Esophagus muscularis mucosa (tissue), 4 donors: Measurements from ENCODE around the gene APOBEC3C. TPM values are rescaled to one million over a fixed set of nuclear protein-coding genes. Genes with fewer than 3 reads are reported as not detected.
"Not testable (repeated sequence)": the region's sequence is repeated elsewhere in the genome, so short reads cannot be mapped to it uniquely, and the experiment has no call there.

Experiments used
- DNase-seq: peaks from one replicate; pipeline ENCODE4 v3.0.0-alpha.2; 2017; ENCODE audit errors: extremely low spot score
- H3K27ac ChIP-seq, 4 donors: fragments of 200-600 bp; sonication (generic); replicated peaks in 1 of 4; 1 replicate in 3 of 4; 2 replicates in 1 of 4; pipeline ENCODE4 v1.5.1; 2016 to 2019; ENCODE audit warnings: mild to moderate bottlenecking in 1 of 4
- H3K27me3 ChIP-seq, 4 donors: fragments of 200-600 bp; sonication (generic); one replicate each; pipeline versions ENCODE4 v1.5.1 to v1.6.0; 2016 to 2019
- H3K36me3 ChIP-seq, 4 donors: fragments of 200-600 bp; sonication (generic); one replicate each; pipeline ENCODE4 v1.5.1; 2016 to 2019
- H3K4me1 ChIP-seq, 4 donors: fragments of 200-600 bp; sonication (generic); one replicate each; pipeline ENCODE4 v1.5.1; 2016 to 2019
- H3K4me3 ChIP-seq, 4 donors: fragments of 200-600 bp; sonication (generic); 1 replicate in 2 of 4; 2 replicates in 2 of 4; pipeline ENCODE4 v1.5.1; 2016 to 2019; ENCODE audit warnings: mild to moderate bottlenecking in 4 of 4, moderate library complexity in 1 of 4
- H3K9me3 ChIP-seq, 4 donors: fragments of 200-600 bp; sonication (generic); 1 replicate in 3 of 4; 2 replicates in 1 of 4; pipeline ENCODE4 v1.5.1; 2016 to 2019
- CTCF ChIP-seq, 3 experiments: fragments of 200-600 bp in 2 of 3; fragments of 450-650 bp in 1 of 3; sonication (generic) in 2 of 3; IDR thresholded peaks; one replicate each; pipeline ENCODE4 v1.5.1; 2017 to 2019; ENCODE audit warnings: antibody characterized with exemption in 3 of 3, mild to moderate bottlenecking in 2 of 3, moderate library complexity in 1 of 3
- EP300 ChIP-seq: sonication (generic); formaldehyde crosslinking; IDR thresholded peaks from one replicate; pipeline ENCODE4 v1.6.1; 2017; ENCODE audit warnings: antibody characterized with exemption
- POLR2A ChIP-seq: fragments of 450-650 bp; IDR thresholded peaks from one replicate; pipeline ENCODE4 v1.6.1; 2017; ENCODE audit warnings: antibody characterized with exemption, moderate library complexity, mild to moderate bottlenecking, low read depth
- POLR2AphosphoS5 ChIP-seq, 2 donors: sonication (generic); formaldehyde crosslinking; IDR thresholded peaks; one replicate each; pipeline ENCODE4 v1.6.1; 2017; ENCODE audit warnings: antibody characterized with exemption in 2 of 2
- WGBS: methylation state at CpG from one replicate; pipeline ENCODE4 v1.1.5; 2018; 5-methylcytosine and 5-hydroxymethylcytosine counted together
- intact Hi-C: fragments of 100-400 bp; cut with DNase I; formaldehyde crosslinking; loops from one replicate; pipeline ENCODE4 v1.15.1; 2023
- total RNA-seq, 4 donors: library from RNA; depleted of rRNA; stranded (reverse); fragments of >200 nt; gene quantifications; one replicate each; pipeline versions ENCODE4 v1.1.0 to v1.2.1, GENCODE V29; 2016

APOBEC3C gene
- total RNA-seq, 4 donors from 2014 or later = 7.1 to 11.3 (median 8.8) TPM

- H3K27me3 ChIP-seq = no peaks in the 10 kb centered on the region
- no peaks in the 10 kb centered on the region for H3K9me3 ChIP-seq
- TF ChIP-seq POLR2AphosphoS5 (IDR thresholded peaks at IDR 0.05) = no peak
- TF ChIP-seq POLR2A = no peak
- no peak for TF ChIP-seq CTCF (IDR thresholded peaks at IDR 0.05)
- no peak for TF ChIP-seq EP300
- H3K4me3 ChIP-seq = no peak overlapping the region
- H3K36me3 ChIP-seq = peaks cover 0 to 13% (median 2%) of the 10 kb centered on the region in 4 donors
- DNase-seq = no peak
- no peaks in the 10 kb centered on the region for H3K4me1 ChIP-seq
- 93% methylated on average over 13 of the region's 13 CpGs for WGBS
- intact Hi-C loops = no loop called here
- H3K27ac ChIP-seq = no peak overlapping the region
Observed at GRCh38 chr22:39029227-39029626, 15.2 kb downstream of the APOBEC3C start.

GRCh38 chr22:39030705-39031104 is 16.6 kb downstream of the APOBEC3C start:
- intact Hi-C loops = no loop called here
- Histone ChIP-seq H3K27ac (no peak overlapping the region), H3K4me1 (no peaks in the 10 kb centered on the region), H3K4me3 (no peak overlapping the region), H3K9me3 (no peaks in the 10 kb centered on the region), H3K36me3 (no peaks in the 10 kb centered on the region), H3K27me3 (no peaks in the 10 kb centered on the region)
- DNase-seq = no peak
- TF ChIP-seq POLR2AphosphoS5 (IDR thresholded peaks at IDR 0.05) (no peak), POLR2A (no peak), CTCF (IDR thresholded peaks at IDR 0.05) (no peak), EP300 (no peak)
- 92% methylated on average over 14 of the region's 14 CpGs for WGBS

- H3K4me3 ChIP-seq, H3K27ac ChIP-seq, H3K4me1 ChIP-seq, H3K27me3 ChIP-seq, DNase-seq, H3K36me3 ChIP-seq, H3K9me3 ChIP-seq, intact Hi-C loops: not testable (repeated sequence)
- 72% methylated on average over 13 of the region's 18 CpGs for WGBS
Observed at GRCh38 chr22:39031434-39032295, 17.6 kb downstream of the APOBEC3C start.

- H3K36me3 ChIP-seq, DNase-seq, H3K27me3 ChIP-seq, intact Hi-C loops, H3K4me3 ChIP-seq, H3K27ac ChIP-seq, H3K9me3 ChIP-seq: not testable (repeated sequence)
- H3K4me1 ChIP-seq = peaks cover 7 to 18% (median 17%) of the 10 kb centered on the region in 4 donors
- 70% methylated on average over 2 of the region's 2 CpGs for WGBS
Observed at GRCh38 chr22:39037071-39037470, 23.0 kb downstream of the APOBEC3C start.

GRCh38 chr22:39039306-39040126 is 25.5 kb downstream of the APOBEC3C start:
- Histone ChIP-seq H3K36me3 (peaks cover 0 to 10% (median 3%) of the 10 kb centered on the region in 4 donors), H3K4me1 (peaks cover 7 to 24% (median 17%) of the 10 kb centered on the region in 4 donors), H3K4me3 (peak overlapping the region in 2 of 4 donors; percentile 63 to 65), H3K27me3 (no peaks in the 10 kb centered on the region), H3K9me3 (no peaks in the 10 kb centered on the region), H3K27ac (peak overlapping the region; percentile 87 to 89 (median 89))
- intact Hi-C loops = no loop called here
- no peak for DNase-seq
- 96% methylated on average over 19 of the region's 19 CpGs for WGBS
- TF ChIP-seq CTCF (IDR thresholded peaks at IDR 0.05) (no peak), POLR2A (no peak), EP300 (no peak), POLR2AphosphoS5 (IDR thresholded peaks at IDR 0.05) (no peak)

- peak overlapping the region; percentile 63 to 76 (median 67) for H3K4me3 ChIP-seq
- peak overlapping the region; percentile 87 to 89 (median 89) for H3K27ac ChIP-seq
- peaks cover 7 to 24% (median 17%) of the 10 kb centered on the region in 4 donors for H3K4me1 ChIP-seq
- 34% methylated on average over 8 of the region's 14 CpGs for WGBS
- H3K9me3 ChIP-seq, intact Hi-C loops, H3K27me3 ChIP-seq, DNase-seq: not testable (repeated sequence)
- H3K36me3 ChIP-seq = peaks cover 0 to 16% (median 4%) of the 10 kb centered on the region in 4 donors
Observed at GRCh38 chr22:39040155-39040537, 26.1 kb downstream of the APOBEC3C start.
